GM12878 (cell line): ENCODE measurements around the gene PDCD1LG2. TPM values are rescaled to one million over a fixed set of nuclear protein-coding genes. Genes with fewer than 3 reads are reported as not detected.

Experiments used
- ATF7 ChIP-seq: fragments of 450-650 bp; IDR thresholded peaks from 2 replicates; pipeline ENCODE4 v1.6.1; 2016; ENCODE audit warnings: low read depth, mild to moderate bottlenecking
- MLLT1 ChIP-seq: fragments of 450-650 bp; IDR thresholded peaks from 2 replicates; pipeline ENCODE4 v1.6.1; 2016; ENCODE audit warnings: mild to moderate bottlenecking
- MXI1 ChIP-seq: fragments of 150-350 bp; IDR thresholded peaks from 2 replicates; pipeline ENCODE4 v1.6.1; 2011; ENCODE audit warnings: low read depth, mild to moderate bottlenecking, inconsistent platforms, low read length, improper control_type of control experiment
- ZNF592 ChIP-seq: fragments of 450-650 bp; IDR thresholded peaks from 2 replicates; pipeline ENCODE4 v1.6.1; 2017; ENCODE audit warnings: mild to moderate bottlenecking, moderate library complexity
- polyA plus RNA-seq, 11 experiments: library from polyadenylated mRNA; depleted of rRNA in 4 of 11; unstranded in 6 of 11; stranded (reverse) in 5 of 11; fragments of >200 nt; fragmentation: Nextera tagmentation in 4 of 11; fragmentation: Illumina TruSeq in 1 of 11; extraction: Ambion mirVana in 4 of 11; extraction: Trizol in 1 of 11; gene quantifications; 1 replicate in 1 of 11; 2 replicates in 10 of 11; pipeline versions ENCODE4 v1.2.1 to v1.2.3, GENCODE V29; 2011 to 2016; ENCODE audit warnings: inconsistent platforms in 2 of 11, missing spikeins in 2 of 11, low read depth in 1 of 11
- total RNA-seq, 4 experiments: library from RNA; depleted of rRNA in 3 of 4; stranded (reverse); fragments of >200 nt in 3 of 4; fragmentation: Illumina TruSeq in 1 of 4; extraction: Trizol in 1 of 4; gene quantifications; 2 replicates each; pipeline versions ENCODE4 v1.2.1 to v1.2.3, GENCODE V29; 2013 to 2021

Gene PDCD1LG2
- total and polyA plus RNA-seq, 10 of the 15 experiments (the other 5 are each of a cell fraction or from before 2014, with no cell fraction given): 1.5 to 37.3 (median 3.0) TPM

GRCh38 chr9:5516453-5517220 is 6.3 kb downstream of the PDCD1LG2 start (continued):
- 0 out of 2 replicates have a peak, but pooled peaks have one; percentile 58 for TF ChIP-seq ZNF592
- peak; percentile 82 for TF ChIP-seq MLLT1
- TF ChIP-seq ATF7: peak; percentile 62
- TF ChIP-seq MXI1: no peak
